Hepatocyte (in vitro differentiated cells): ENCODE results near the gene WDR37.

ENCODE experiments used
- CTCF ChIP-seq: fragments of 200-600 bp; sonication (generic); IDR thresholded peaks from 2 replicates; pipeline ENCODE4 v1.5.1; 2016; ENCODE audit warnings: antibody characterized with exemption, mild to moderate bottlenecking; ENCODE audit not compliant: poor library complexity
- EZH2 ChIP-seq: fragments of 200-600 bp; sonication (generic); IDR thresholded peaks from 2 replicates; pipeline ENCODE4 v1.6.1; 2016; ENCODE audit warnings: antibody characterized with exemption, mild to moderate bottlenecking, borderline replicate concordance

GRCh38 chr10:1134156-1134555, 78.0 kb downstream of the WDR37 start:
- TF ChIP-seq CTCF (no peak), EZH2 (no peak)
